ENCODE results near the gene EIF3L.

Gene EIF3L

DNA sequence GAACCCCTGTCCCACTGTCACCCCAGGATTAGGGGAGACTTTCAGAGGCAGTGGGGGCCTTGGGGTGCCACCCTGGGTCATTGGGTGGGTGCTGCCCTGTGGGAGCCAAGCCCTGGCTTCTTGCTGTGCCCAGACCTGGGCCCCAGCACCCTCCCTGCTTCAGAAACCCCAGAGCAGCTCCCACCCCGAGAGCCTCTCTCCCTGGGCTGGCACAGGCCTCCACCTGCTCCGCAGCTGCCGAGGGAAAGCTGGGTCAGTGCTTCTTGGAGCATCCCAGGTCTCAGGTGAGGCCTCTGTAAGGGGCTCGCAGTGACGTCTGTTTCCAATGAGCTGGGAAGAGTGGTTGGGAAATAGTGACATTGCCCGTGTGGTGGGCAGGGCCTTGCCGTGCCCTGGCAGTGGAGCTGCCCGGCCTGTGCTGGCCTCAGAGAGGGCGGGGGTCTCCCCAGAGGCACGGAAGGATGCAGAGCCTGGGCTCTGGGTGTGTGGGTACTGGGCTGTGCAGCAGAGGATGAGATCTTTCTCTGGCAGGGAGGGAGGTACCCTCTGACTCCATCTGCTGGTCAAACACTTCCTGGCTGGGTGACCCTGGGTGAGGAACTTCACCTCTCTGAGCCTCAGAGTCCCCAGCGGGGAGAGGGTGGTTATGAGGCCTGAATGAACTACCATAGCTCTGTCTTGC, 81.2 kb downstream of the EIF3L start:
- peak; percentile 18 for DNase-seq

DNA sequence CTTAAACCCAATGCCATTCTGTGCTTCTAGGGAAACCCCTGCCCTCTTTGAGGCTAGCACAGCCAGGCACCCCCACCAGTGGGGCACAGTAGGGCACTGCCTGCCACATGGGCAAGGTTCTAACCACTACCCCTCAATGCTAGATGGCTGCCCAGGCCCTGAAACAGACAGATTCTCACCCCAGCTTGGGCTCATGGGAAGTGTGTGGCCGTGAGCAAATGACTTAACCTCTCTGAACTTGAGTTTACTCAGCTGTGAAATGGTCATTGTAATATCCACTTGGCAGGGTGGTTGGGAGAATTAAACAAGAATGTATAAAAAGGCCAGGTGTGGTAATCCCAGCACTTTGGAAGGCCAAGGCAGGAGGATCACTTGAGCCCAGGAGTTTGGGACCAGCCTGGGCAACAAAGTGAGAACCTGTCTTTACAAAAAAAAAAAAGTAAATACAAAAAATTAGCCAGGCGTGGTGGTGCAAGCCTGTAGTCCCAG, 81.8 kb downstream of the EIF3L start:
- DNase-seq, result no peak

DNA sequence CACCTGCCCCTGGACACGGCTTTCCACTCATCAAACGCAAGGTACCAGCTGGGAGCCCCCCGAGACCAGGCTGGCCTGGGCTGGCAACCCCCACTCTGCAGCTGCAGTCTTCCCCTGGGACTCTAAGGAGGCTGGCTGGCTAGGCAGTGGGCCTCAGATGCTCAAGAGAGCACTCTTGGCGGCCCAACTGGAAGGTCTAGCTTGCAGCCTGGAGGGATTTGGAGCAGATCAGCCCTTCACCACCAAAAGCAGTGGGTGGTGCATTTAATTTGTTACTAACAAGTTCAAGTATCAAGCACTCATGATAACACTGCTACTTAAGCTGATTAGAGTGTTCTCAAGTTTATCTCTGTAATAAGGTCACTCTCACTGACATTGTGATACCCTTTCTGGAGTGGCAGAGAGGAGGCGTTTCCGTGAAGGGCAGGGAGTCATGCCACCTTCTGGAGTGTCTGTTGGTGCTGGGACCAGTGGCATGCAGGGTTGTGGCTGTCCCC, 82.7 kb downstream of the EIF3L start:
- no peak for DNase-seq

DNA sequence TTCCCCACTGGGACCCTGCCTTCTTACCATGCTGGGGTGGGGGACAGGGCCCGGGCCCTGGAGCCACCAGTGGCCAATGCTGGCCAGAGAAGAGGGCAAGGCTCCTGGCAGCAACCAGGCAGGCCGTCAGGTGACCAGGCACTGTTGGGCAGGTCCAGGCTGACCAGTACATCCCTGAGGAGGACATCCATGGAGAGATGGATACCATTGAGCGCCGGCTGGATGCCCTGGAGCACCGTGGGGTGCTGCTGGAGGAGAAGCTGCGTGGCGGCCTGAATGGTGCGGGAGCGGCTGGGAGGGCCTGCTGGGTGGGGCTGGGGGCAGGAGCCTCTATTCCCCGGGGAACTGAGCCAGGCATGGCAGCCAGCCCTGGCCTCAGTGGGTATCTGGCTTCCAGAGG, 83.2 kb downstream of the EIF3L start:
- no peak for DNase-seq

DNA sequence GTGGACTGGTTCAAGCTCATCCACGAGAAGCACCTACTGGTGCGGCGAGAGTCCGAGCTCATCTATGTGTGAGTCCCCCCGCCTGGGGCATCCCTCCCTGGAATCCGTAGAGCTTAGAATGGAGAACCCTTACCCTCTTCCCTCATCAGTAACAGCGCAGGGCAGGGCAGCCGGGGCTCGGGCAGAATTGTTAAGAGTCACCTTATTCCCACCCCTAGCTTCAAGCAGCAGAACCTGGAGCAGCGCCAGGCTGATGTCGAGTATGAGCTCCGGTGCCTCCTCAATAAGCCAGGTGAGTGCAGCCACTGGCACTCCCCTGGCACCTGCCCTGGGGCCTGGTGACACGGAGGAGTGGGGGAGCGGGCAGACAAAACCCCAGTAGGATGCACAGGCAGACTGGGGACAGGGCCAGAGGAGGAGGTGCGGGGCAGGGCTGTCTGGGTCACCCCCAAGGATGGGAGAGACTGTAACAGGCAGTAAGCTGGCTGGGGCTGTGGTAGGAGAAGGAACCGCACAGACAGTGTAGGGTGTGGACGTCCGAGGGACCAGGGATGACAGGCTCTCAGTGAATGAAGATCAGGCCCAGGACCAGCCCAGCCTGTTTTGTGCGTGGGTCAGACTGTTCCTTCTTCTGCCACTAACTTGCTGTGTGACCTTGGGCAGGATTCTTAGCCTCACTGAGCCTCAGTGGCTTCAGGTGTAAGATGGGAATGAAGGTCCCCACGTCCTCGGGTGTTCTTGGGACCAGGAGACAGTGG, 83.8 kb downstream of the EIF3L start:
- no peak for DNase-seq

DNA sequence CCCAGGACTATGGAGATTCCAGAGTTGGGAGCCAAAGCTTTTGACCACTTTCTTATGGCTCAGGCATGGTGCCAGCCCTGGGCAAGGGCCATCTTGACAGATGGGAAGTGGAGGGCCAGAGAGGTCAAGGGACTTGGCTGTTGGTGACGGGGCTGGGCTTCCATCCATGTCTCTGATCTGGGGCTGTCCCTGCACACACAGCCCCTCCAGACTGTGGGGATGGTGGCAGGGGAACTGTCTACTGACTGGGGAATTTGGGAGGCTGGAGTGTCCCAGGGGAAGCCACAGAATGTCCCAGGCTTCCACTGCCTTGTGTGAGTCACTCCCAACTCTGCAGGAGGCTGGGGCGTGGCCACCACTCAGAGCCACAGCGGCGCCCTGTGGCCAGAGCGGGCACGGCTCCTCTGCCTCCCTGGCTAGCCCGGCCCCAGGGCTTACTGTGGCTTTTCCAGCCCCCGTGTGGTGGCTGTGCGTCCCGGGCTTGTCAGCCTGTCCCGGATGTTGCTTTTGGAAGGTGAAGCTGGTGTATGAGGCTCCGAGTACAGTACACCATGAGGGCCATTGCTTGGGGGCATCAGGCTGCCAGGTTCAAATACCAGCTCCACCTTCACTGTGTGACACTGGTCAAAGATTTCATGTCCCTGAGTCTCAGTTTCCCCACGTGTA, 84.6 kb downstream of the EIF3L start:
- DNase-seq, result peak; percentile 96
